K562 (cell line): ENCODE measurements around the gene HNRNPM. TPM values are rescaled to one million over a fixed set of nuclear protein-coding genes. Genes with fewer than 3 reads are reported as not detected.

Experiments
- BRF1 ChIP-seq: IDR thresholded peaks from 3 replicates; pipeline ENCODE4 v1.6.1; 2011; ENCODE audit warnings: borderline replicate concordance, mild to moderate bottlenecking; ENCODE audit not compliant: insufficient read length; ENCODE audit errors: extremely low read depth
- CHD1 ChIP-seq: fragments of 200-600 bp; sonication (generic); IDR thresholded peaks from one replicate; pipeline ENCODE4 v1.6.1; 2012; ENCODE audit warnings: mild to moderate bottlenecking, moderate library complexity, low read length, inconsistent platforms
- DIDO1 ChIP-seq: fragments of 450-650 bp; IDR thresholded peaks from 2 replicates; pipeline ENCODE4 v1.6.1; 2016; ENCODE audit warnings: low read depth, missing biosample characterization, missing genetic modification characterization
- ELF2 ChIP-seq: fragments of 250-450 bp; sonication (Bioruptor Pico); IDR thresholded peaks from 2 replicates; pipeline ENCODE4 v1.5.0; 2021; ENCODE audit warnings: mild to moderate bottlenecking
- FOXA1 ChIP-seq: fragments of 450-650 bp; IDR thresholded peaks from 2 replicates; pipeline ENCODE4 v1.6.1; 2016; ENCODE audit warnings: mild to moderate bottlenecking, borderline replicate concordance
- GTF2B ChIP-seq: IDR thresholded peaks from 2 replicates; pipeline ENCODE4 v1.6.1; 2011; ENCODE audit not compliant: insufficient read length; ENCODE audit errors: extremely low read depth
- IFI16 ChIP-seq: fragments of 250-450 bp; sonication (Bioruptor Pico); IDR thresholded peaks from 2 replicates; pipeline ENCODE4 v2.1.2; 2022; ENCODE audit warnings: mild to moderate bottlenecking, inconsistent platforms
- KLF1 ChIP-seq: fragments of 450-650 bp; IDR thresholded peaks from 2 replicates; pipeline ENCODE4 v1.6.1; 2016; ENCODE audit warnings: missing genetic modification characterization, missing compliant biosample characterization
- PTTG1 ChIP-seq: fragments of 450-650 bp; IDR thresholded peaks from 2 replicates; pipeline ENCODE4 v1.6.1; 2016; ENCODE audit warnings: low read depth, mild to moderate bottlenecking, missing genetic modification characterization, missing compliant biosample characterization
- RREB1 ChIP-seq: fragments of 250-450 bp; sonication (Bioruptor Pico); IDR thresholded peaks from 2 replicates; pipeline ENCODE4 v1.4.0; 2020
- SAP30 ChIP-seq: fragments of 200-600 bp; sonication (generic); IDR thresholded peaks from 2 replicates; pipeline ENCODE4 v1.6.1; 2012; ENCODE audit warnings: borderline replicate concordance, low read depth, mild to moderate bottlenecking, moderate library complexity, low read length, control low read depth, inconsistent platforms; ENCODE audit not compliant: insufficient read depth, poor library complexity, severe bottlenecking
- TCF15 ChIP-seq: fragments of 250-450 bp; sonication (Bioruptor Pico); IDR thresholded peaks from 2 replicates; pipeline ENCODE4 v1.8.0; 2022; ENCODE audit warnings: moderate library complexity, mild to moderate bottlenecking, inconsistent platforms
- TFAP4 ChIP-seq: sonication (generic); formaldehyde crosslinking; IDR thresholded peaks from 2 replicates; pipeline ENCODE4 v1.8.0; 2022; ENCODE audit warnings: missing genetic modification reagents, mild to moderate bottlenecking, moderate library complexity, borderline replicate concordance
- ZNF347 ChIP-seq: fragments of 450-650 bp; formaldehyde crosslinking; IDR thresholded peaks from 2 replicates; pipeline ENCODE4 v1.4.0; 2020; ENCODE audit warnings: low read depth, mild to moderate bottlenecking, moderate library complexity
- ZNF436 ChIP-seq: fragments of 250-450, 450-650 bp; sonication (Bioruptor Pico); formaldehyde crosslinking; IDR thresholded peaks from 2 replicates; pipeline ENCODE4 v1.7.0; 2020; ENCODE audit warnings: mild to moderate bottlenecking
- polyA plus RNA-seq, 8 experiments: library from polyadenylated mRNA; depleted of rRNA in 4 of 8; stranded (reverse) in 5 of 8; unstranded in 3 of 8; fragments of >200 nt; fragmentation: Nextera tagmentation in 2 of 8; fragmentation: Illumina TruSeq in 1 of 8; extraction: Ambion mirVana in 2 of 8; extraction: Trizol in 1 of 8; gene quantifications; 2 replicates each; pipeline versions ENCODE4 v1.2.1 to v1.2.3, GENCODE V29; 2011 to 2014; ENCODE audit warnings: inconsistent platforms in 1 of 8, missing spikeins in 1 of 8
- total RNA-seq, 7 experiments: library from RNA; depleted of rRNA in 6 of 7; stranded (reverse); fragments of >200 nt in 6 of 7; fragmentation: Illumina TruSeq in 2 of 7; extraction: Trizol in 2 of 7; gene quantifications; 2 replicates each; pipeline versions ENCODE4 v1.2.1 to v1.2.3, GENCODE V29; 2011 to 2021; ENCODE audit warnings: low replicate concordance in 1 of 7

HNRNPM gene
- total and polyA plus RNA-seq, 9 of the 15 experiments (the other 6 are each of a cell fraction or from before 2014, with no cell fraction given): 11.1 to 340 (median 195) TPM

GRCh38 chr19:8444677-8445487, at the start of gene HNRNPM (continued):
- no peak for TF ChIP-seq IFI16 (CRISPR knock-in tag)
- no peak for TF ChIP-seq FOXA1
- no peak for TF ChIP-seq RREB1 (CRISPR knock-in tag)
- TF ChIP-seq ZNF436 (CRISPR knock-in tag): no peak
- TF ChIP-seq PTTG1: no peak
- TF ChIP-seq KLF1 (tag): no peak
- TF ChIP-seq SAP30: no peak
- no peak for TF ChIP-seq ZNF347
- no peak for TF ChIP-seq GTF2B
- peak; percentile 96 for TF ChIP-seq CHD1
- no peak for TF ChIP-seq DIDO1
- no peak for TF ChIP-seq BRF1
- TF ChIP-seq TFAP4 (CRISPR knock-in tag): peak; percentile 56
- TF ChIP-seq ELF2: no peak
- no peak for TF ChIP-seq TCF15 (CRISPR knock-in tag)
